Neuronal stem cell (in vitro differentiated cells): ENCODE data around the gene BTBD9.

ENCODE experiments used
- DNase-seq: peaks from one replicate; pipeline ENCODE4 v3.0.0-alpha.2; 2013; ENCODE audit warnings: low spot score
- H2AFZ ChIP-seq: one replicate; pipeline ENCODE4 v1.6.1; 2013; ENCODE audit warnings: mild to moderate bottlenecking, low read length, inconsistent platforms
- H2AK5ac ChIP-seq: 2 replicates; pipeline ENCODE4 v1.6.1; 2013; ENCODE audit warnings: low read depth, mild to moderate bottlenecking, inconsistent platforms, low read length, moderate library complexity, mixed read lengths
- H2BK120ac ChIP-seq: 2 replicates; pipeline ENCODE4 v1.6.1; 2013; ENCODE audit warnings: low read depth, mild to moderate bottlenecking, inconsistent platforms, low read length, moderate library complexity, mixed read lengths
- H2BK12ac ChIP-seq: one replicate; pipeline ENCODE4 v1.6.1; 2013; ENCODE audit warnings: low read length, inconsistent platforms
- H2BK15ac ChIP-seq: 2 replicates; pipeline ENCODE4 v1.6.1; 2013; ENCODE audit warnings: mild to moderate bottlenecking, low read length, inconsistent platforms, mixed read lengths
- H2BK5ac ChIP-seq: one replicate; pipeline ENCODE4 v1.6.1; 2013; ENCODE audit warnings: inconsistent platforms, mild to moderate bottlenecking, low read length, moderate library complexity
- H3K14ac ChIP-seq: one replicate; pipeline ENCODE4 v1.6.1; 2013; ENCODE audit warnings: low read length, inconsistent platforms
- H3K18ac ChIP-seq: 2 replicates; pipeline ENCODE4 v1.6.1; 2013; ENCODE audit warnings: low read length, inconsistent platforms
- H3K23ac ChIP-seq: 2 replicates; pipeline ENCODE4 v1.6.1; 2013; ENCODE audit warnings: low read depth, mild to moderate bottlenecking, mixed read lengths, low read length, inconsistent platforms; ENCODE audit not compliant: poor library complexity
- H3K27ac ChIP-seq: replicated peaks from 3 replicates; pipeline ENCODE4 v1.5.1; 2013; ENCODE audit warnings: low read length, inconsistent platforms
- H3K27me3 ChIP-seq, 3 experiments: 2 replicates each; pipeline ENCODE4 v1.6.1; 2013; ENCODE audit warnings: low read length in 3 of 3, mild to moderate bottlenecking in 2 of 3, inconsistent platforms in 1 of 3, low read depth in 1 of 3, mixed read lengths in 1 of 3, moderate library complexity in 1 of 3; ENCODE audit not compliant: control insufficient read depth in 3 of 3, insufficient read depth in 3 of 3
- H3K36me3 ChIP-seq, 2 donors: replicated peaks in 1 of 2; 2 replicates each; pipeline ENCODE4 v1.6.1; 2013; ENCODE audit warnings: low read length in 2 of 2; ENCODE audit not compliant: control insufficient read depth in 2 of 2, insufficient read depth in 2 of 2
- H3K4ac ChIP-seq: 2 replicates; pipeline ENCODE4 v1.6.1; 2013; ENCODE audit warnings: inconsistent platforms, mild to moderate bottlenecking, low read length, moderate library complexity
- H3K4me1 ChIP-seq, 2 donors: 1 replicate in 1 of 2; 2 replicates in 1 of 2; pipeline ENCODE4 v1.6.1; 2013; ENCODE audit warnings: low read length in 2 of 2, low read depth in 1 of 2; ENCODE audit not compliant: control insufficient read depth in 2 of 2, insufficient read depth in 1 of 2
- H3K4me2 ChIP-seq: one replicate; pipeline ENCODE4 v1.6.1; 2013; ENCODE audit warnings: mild to moderate bottlenecking, low read length, inconsistent platforms; ENCODE audit not compliant: insufficient read depth, poor library complexity, severe bottlenecking
- H3K4me3 ChIP-seq, 2 donors: 2 replicates each; pipeline ENCODE4 v1.5.1; 2013; ENCODE audit warnings: low read length in 2 of 2, mild to moderate bottlenecking in 2 of 2, inconsistent platforms in 1 of 2, moderate library complexity in 1 of 2
- H3K79me1 ChIP-seq: one replicate; pipeline ENCODE4 v1.6.1; 2013; ENCODE audit warnings: low read depth, mild to moderate bottlenecking, inconsistent platforms, low read length, moderate library complexity
- H3K9ac ChIP-seq: one replicate; pipeline ENCODE4 v1.6.1; 2013; ENCODE audit warnings: mild to moderate bottlenecking, low read depth, low read length, inconsistent platforms; ENCODE audit not compliant: poor library complexity
- H3K9me3 ChIP-seq, 2 donors: replicated peaks in 1 of 2; 2 replicates each; pipeline versions ENCODE3 to v1.6.1; 2013; ENCODE audit warnings: low read length in 2 of 2, mild to moderate bottlenecking in 2 of 2, inconsistent platforms in 1 of 2, low read depth in 1 of 2, mixed read lengths in 1 of 2, moderate library complexity in 1 of 2; ENCODE audit not compliant: control insufficient read depth in 2 of 2, insufficient read depth in 1 of 2
- H4K8ac ChIP-seq: one replicate; pipeline ENCODE4 v1.6.1; 2013; ENCODE audit warnings: low read depth, mild to moderate bottlenecking, inconsistent platforms, low read length, moderate library complexity
- H4K91ac ChIP-seq: one replicate; pipeline ENCODE4 v1.6.1; 2013; ENCODE audit warnings: low read length, low read depth, mild to moderate bottlenecking, inconsistent platforms; ENCODE audit not compliant: poor library complexity
- WGBS, 2 donors: extraction: QIAGEN DNeasy Blood & Tissue Kit; methylation state at CpG; one replicate each; pipeline ENCODE4 v1.1.7; 2013; ENCODE audit warnings: missing lambda C conversion rate in 2 of 2, mixed read lengths in 1 of 2; ENCODE audit not compliant: insufficient read length in 2 of 2, insufficient replicate concordance in 1 of 2; ENCODE audit errors: extremely low coverage in 2 of 2; 5-methylcytosine and 5-hydroxymethylcytosine counted together

The BTBD9 gene

DNA sequence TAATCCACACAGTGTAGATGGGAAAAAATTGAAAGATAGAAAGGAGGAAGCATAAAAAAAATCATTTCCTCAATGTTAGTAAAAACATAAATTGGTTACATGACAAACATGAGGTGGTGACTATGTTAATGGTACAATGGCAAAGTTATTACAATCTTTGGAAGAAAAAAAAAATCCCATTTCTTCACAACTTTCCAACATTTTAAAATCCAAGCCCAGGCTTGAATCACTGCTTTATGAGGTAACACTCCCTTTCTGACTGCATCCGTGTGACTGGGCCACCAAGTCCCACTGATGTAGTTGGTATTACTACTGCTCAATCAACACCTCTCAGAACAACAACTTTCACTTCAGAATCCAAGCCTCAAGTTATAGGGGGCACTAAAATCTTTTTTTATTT is 160.4 kb downstream of the BTBD9 start:
- no peak overlapping the region for H3K23ac ChIP-seq
- no peak overlapping the region for H2AK5ac ChIP-seq
- DNase-seq, result no peak
- H3K14ac ChIP-seq, result no peak overlapping the region
- H2AFZ ChIP-seq, result no peak overlapping the region
- no peak overlapping the region for H2BK15ac ChIP-seq
- H3K27me3 ChIP-seq, result no peaks in the 10 kb centered on the region
- H3K36me3 ChIP-seq, result no peaks in the 10 kb centered on the region
- H4K91ac ChIP-seq, result no peak overlapping the region
- no CpG with 5 or more reads among the region's 1 CpG for WGBS, 2 donors
- no peak overlapping the region for H3K9ac ChIP-seq
- no peak overlapping the region for H2BK12ac ChIP-seq
- H3K27ac ChIP-seq, result no peak overlapping the region
- H3K4ac ChIP-seq, result no peak overlapping the region
- H3K9me3 ChIP-seq, result no peaks in the 10 kb centered on the region
- peaks cover 5 to 8% of the 10 kb centered on the region in 2 donors for H3K4me1 ChIP-seq
- H3K18ac ChIP-seq, result no peak overlapping the region
- no peak overlapping the region for H3K4me3 ChIP-seq
- no peak overlapping the region for H3K4me2 ChIP-seq
- H2BK120ac ChIP-seq, result no peak overlapping the region
- H4K8ac ChIP-seq, result no peak overlapping the region
- no peaks in the 10 kb centered on the region for H3K79me1 ChIP-seq
- H2BK5ac ChIP-seq, result no peak overlapping the region

DNA sequence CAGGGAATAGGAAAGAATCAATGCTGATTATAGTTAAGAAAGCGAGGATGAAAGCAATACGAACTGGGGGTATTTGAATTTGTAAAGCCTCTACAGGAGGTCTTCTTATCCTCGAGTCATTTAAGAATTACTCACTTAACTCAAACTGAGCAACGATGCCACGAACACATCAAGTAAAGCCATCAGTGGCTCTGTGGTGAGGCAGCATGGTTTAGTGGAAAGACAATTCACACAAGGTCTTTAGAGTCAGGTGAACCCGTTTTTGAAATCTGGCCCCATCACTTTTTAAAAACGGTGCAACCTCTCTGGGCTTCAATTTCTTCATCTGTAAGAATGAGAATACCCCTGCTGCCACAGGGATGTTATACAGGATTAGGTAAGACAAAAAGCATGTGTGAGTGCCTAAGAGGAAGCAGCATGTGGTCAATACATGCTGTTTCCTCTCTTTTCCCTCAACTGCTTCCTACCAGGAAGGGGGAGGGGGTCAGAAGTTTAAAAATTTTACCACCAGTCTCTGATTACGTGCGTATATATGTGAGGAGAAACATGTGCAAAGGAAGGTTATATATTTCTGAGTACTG is 162.0 kb downstream of the BTBD9 start:
- H3K18ac ChIP-seq, result no peak overlapping the region
- H4K91ac ChIP-seq, result no peak overlapping the region
- H3K9ac ChIP-seq, result no peak overlapping the region
- H3K4me3 ChIP-seq, result no peak overlapping the region
- H3K14ac ChIP-seq, result no peak overlapping the region
- no peak overlapping the region for H2BK5ac ChIP-seq
- H2AFZ ChIP-seq, result no peak overlapping the region
- no CpG with 5 or more reads among the region's 9 CpGs for WGBS, 2 donors
- H3K4ac ChIP-seq, result no peak overlapping the region
- H4K8ac ChIP-seq, result no peak overlapping the region
- peak; percentile 14 for DNase-seq
- no peak overlapping the region for H2AK5ac ChIP-seq
- H3K4me1 ChIP-seq, result peaks cover 5 to 8% of the 10 kb centered on the region in 2 donors
- H3K9me3 ChIP-seq, result no peaks in the 10 kb centered on the region
- no peak overlapping the region for H2BK12ac ChIP-seq
- H3K27me3 ChIP-seq, result no peaks in the 10 kb centered on the region
- no peak overlapping the region for H2BK15ac ChIP-seq
- H3K27ac ChIP-seq, result no peak overlapping the region
- no peaks in the 10 kb centered on the region for H3K36me3 ChIP-seq
- H2BK120ac ChIP-seq, result no peak overlapping the region
- H3K4me2 ChIP-seq, result no peak overlapping the region
- H3K23ac ChIP-seq, result no peak overlapping the region
- no peaks in the 10 kb centered on the region for H3K79me1 ChIP-seq

GRCh38 chr6:38476888-38477287 is 162.8 kb downstream of the BTBD9 start:
- no peak overlapping the region for H2BK5ac ChIP-seq
- no peak overlapping the region for H3K9ac ChIP-seq
- H3K4me2 ChIP-seq, result no peak overlapping the region
- H3K23ac ChIP-seq, result no peak overlapping the region
- no peaks in the 10 kb centered on the region for H3K27me3 ChIP-seq
- H2AFZ ChIP-seq, result no peak overlapping the region
- H3K4me1 ChIP-seq, result peaks cover 5 to 8% of the 10 kb centered on the region in 2 donors
- no peak overlapping the region for H4K8ac ChIP-seq
- no peak overlapping the region for H3K27ac ChIP-seq
- H4K91ac ChIP-seq, result no peak overlapping the region
- H3K14ac ChIP-seq, result no peak overlapping the region
- no peak overlapping the region for H2BK15ac ChIP-seq
- no CpG with 5 or more reads among the region's 1 CpG for WGBS, 2 donors
- H2BK120ac ChIP-seq, result no peak overlapping the region
- no peak overlapping the region for H3K4me3 ChIP-seq
- no peak overlapping the region for H2BK12ac ChIP-seq
- H3K18ac ChIP-seq, result no peak overlapping the region
- H2AK5ac ChIP-seq, result no peak overlapping the region
- no peaks in the 10 kb centered on the region for H3K36me3 ChIP-seq
- DNase-seq, result no peak
- H3K9me3 ChIP-seq, result no peaks in the 10 kb centered on the region
- H3K4ac ChIP-seq, result no peak overlapping the region
- H3K79me1 ChIP-seq, result no peaks in the 10 kb centered on the region

DNA sequence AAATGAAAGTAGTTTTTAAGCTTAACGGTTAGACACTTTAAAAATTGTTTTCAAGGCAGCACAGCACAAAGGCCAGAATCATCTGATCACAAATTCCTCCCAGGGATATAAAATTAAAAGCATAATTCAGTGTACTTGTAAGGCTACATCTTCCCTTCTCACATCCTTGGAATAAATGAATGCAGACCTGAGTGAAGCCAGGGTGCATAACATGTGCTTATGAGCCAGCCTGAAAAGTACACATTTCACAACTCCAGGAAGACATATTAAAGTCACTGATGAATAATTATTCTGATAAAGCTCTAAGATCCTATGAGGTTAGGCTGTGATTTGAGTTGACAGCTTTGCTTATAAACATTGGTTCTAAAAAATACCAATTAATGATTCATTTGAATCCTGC is 163.6 kb downstream of the BTBD9 start:
- Histone ChIP-seq H3K27ac (no peak overlapping the region), H3K4ac (no peak overlapping the region), H4K8ac (no peak overlapping the region), H2AK5ac (no peak overlapping the region), H3K14ac (no peak overlapping the region), H2BK5ac (no peak overlapping the region), H2BK12ac (no peak overlapping the region), H3K4me3 (no peak overlapping the region), H4K91ac (no peak overlapping the region), H3K9ac (no peak overlapping the region), H2AFZ (no peak overlapping the region), H2BK120ac (no peak overlapping the region), H2BK15ac (no peak overlapping the region), H3K36me3 (no peaks in the 10 kb centered on the region), H3K79me1 (no peaks in the 10 kb centered on the region), H3K4me2 (no peak overlapping the region), H3K9me3 (no peaks in the 10 kb centered on the region), H3K18ac (no peak overlapping the region), H3K27me3 (no peaks in the 10 kb centered on the region), H3K4me1 (peaks cover under 1 to 5% of the 10 kb centered on the region in 2 donors), H3K23ac (no peak overlapping the region)
- DNase-seq, result no peak
- WGBS, 2 donors, result no CpG with 5 or more reads among the region's 1 CpG
